ENCODE measurements around the gene MECP2.

- TF ChIP-seq ZNF839 (CRISPR knock-in tag; IDR thresholded peaks at IDR 0.05; ENCODE audit: borderline replicate concordance) = no peak
- TF ChIP-seq CTCF (CRISPR knock-in tag; IDR thresholded peaks at IDR 0.05) = no peak
- TF ChIP-seq ZFP1 (CRISPR knock-in tag; IDR thresholded peaks at IDR 0.05) = no peak
- TF ChIP-seq ZNF879 (CRISPR knock-in tag; IDR thresholded peaks at IDR 0.05) = no peak
- no peak for TF ChIP-seq ZBTB14 (CRISPR knock-in tag; IDR thresholded peaks at IDR 0.05)
- no peak for TF ChIP-seq CEBPG (CRISPR knock-in tag; IDR thresholded peaks at IDR 0.05)
These were observed 122.7 kb downstream of the MECP2 start for GRCh38 chrX:153974726-153975286.
